CD4-positive, alpha-beta T cell treated with Interleukin-15 for 4 hours (primary cell): ENCODE results near the gene CDH2.

Experiments
- DNase-seq: peaks from one replicate; pipeline ENCODE4 v3.0.0-alpha.2; 2020; ENCODE audit warnings: low spot score

The CDH2 gene

DNA sequence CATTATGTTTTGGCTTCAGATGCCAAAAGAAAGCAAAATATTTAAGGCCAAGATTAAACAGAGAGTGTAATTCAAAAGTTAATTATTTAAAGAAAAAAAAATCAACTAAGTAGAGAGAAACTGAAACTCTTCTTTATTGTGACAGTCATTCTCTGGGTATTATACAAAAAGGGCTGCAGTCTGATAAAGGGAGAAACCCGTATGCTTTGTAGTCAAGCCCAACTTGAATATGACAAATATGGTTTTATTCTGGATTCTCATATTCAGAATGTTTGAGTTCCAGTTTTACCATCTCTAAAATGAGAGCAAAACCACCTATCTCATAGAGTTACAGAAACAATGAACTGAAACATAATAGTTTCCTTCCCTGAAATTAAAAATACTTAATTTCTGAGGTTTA lies 8.2 kb downstream of the CDH2 start:
- DNase-seq: no peak

GRCh38 chr18:28167835-28168349 lies 9.0 kb downstream of the CDH2 start:
- DNase-seq: no peak

DNA sequence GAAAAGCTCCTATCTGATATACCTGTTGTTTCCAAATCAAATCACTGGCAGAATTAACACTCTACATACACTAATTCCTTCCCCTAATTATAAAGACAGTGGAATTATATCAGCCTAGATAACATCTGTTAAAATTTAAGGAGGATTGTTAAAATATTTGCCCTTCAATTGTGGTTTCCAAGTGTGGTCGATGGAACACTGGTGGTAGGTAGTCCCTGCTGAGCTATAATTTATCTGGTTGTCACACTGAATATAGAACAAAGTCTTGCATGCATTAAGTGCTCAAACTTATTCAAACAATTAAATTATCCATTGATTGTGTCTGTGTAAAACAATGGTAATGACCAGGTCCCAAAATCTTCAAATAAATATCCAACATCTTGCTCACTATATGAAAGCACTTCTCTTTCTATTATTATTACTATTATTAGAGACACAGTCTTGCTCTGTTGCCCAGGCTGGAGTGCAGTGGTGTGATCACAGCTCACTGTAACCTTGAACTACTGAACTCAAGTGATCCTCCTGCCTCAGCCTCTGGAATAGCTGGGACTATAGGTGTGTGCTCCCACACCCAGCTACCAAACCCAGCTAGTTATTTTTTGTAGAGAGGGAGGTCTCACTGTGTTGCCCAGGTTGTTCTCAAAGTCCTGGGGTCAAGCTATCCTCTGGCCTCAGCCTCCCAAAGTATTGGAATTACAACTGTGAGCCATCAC lies 12.0 kb downstream of the CDH2 start:
- DNase-seq: no peak

- DNase-seq: no peak
These were observed 13.6 kb downstream of the CDH2 start for GRCh38 chr18:28163201-28163775.

- no peak for DNase-seq
These were observed 15.0 kb downstream of the CDH2 start for GRCh38 chr18:28161608-28162599.

DNA sequence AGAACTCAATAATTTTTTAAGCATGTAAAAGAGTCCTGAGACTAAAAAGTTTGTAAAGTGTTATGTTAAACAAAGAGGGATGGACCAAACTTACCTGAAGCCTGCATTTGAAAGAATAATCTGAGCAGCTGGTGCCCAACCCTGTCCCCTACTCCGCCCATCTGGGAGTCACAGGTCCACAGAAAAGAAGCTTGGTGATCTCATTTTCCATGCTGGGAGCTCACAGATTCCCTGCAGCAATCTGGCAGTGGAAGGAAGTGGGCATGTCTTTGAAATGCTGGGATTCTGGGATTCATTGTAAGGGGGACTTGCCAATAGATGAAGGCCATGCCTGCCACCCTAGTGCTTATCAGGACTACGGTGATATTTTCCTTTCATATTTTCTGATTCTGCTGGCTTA lies 17.9 kb downstream of the CDH2 start:
- no peak for DNase-seq

DNA sequence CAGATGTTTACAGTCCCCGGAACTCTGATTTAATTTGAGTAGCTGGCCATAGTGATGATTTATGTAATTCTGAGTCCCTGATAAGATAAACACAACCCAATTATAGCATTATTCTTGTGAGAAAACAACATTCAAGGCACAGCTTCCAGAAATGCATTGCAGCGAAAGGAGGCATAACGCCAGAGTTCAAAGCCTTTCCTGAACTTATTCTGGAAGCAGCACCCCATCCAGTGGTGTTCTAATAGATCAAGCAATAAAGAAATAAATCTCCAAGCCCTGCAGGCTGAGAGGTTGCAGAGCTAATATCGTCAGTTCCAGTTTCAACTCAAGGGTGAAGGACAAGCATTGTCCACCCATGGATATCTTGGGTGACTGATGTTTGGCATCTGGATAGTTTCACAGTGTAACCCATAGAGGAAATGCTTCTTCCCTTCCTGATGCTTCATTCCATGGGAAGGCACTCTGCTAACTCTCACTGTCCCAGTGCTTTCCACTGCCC lies 18.8 kb downstream of the CDH2 start:
- no peak for DNase-seq

DNA sequence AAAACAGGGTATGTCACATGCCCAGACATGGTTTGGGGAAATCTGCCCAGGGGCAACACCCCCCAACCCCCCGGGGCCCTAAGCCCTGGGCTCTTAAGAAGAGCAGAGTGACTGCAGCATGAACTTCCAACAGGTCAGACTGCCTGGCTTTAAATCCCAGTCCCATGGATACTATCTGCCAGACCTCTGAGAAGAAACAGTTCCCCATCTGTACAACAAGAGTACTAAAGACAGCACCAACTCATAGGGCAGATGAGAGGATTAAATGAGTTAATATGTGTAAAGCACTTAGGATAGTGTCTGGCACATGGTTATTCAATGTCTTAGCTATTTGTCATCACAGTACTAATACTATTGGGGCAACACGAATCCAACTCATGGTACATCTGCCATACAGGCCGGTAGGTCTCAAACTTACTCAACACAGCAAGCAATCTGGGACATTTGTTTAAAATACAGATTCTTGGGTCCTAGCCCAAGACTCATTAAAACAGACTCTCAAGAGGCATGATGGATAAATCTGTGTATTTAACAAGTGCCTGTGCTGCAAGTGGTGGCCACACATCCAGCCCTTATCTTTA lies 23.4 kb downstream of the CDH2 start:
- no peak for DNase-seq

DNA sequence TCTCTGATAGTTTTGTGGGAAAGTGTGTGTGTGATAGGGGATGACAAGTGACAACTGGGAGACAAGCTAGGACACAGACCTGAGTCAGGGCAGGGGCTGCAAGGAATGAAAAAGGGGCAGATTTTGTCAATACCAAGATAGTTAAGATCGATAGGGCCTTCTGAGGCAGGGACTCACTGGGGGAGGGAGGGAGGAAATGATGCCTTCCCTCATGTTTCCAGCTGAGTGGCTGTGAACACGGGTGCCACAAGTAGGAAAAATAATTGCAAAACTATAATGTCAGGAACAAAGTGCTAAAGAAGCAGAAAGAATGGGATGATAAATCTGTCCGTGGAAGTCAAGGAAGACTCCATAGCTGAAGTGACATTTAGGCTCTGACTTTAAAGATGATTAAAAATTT lies 24.2 kb downstream of the CDH2 start:
- DNase-seq: no peak

GRCh38 chr18:28152354-28152753 lies 24.6 kb downstream of the CDH2 start:
- DNase-seq: no peak

DNA sequence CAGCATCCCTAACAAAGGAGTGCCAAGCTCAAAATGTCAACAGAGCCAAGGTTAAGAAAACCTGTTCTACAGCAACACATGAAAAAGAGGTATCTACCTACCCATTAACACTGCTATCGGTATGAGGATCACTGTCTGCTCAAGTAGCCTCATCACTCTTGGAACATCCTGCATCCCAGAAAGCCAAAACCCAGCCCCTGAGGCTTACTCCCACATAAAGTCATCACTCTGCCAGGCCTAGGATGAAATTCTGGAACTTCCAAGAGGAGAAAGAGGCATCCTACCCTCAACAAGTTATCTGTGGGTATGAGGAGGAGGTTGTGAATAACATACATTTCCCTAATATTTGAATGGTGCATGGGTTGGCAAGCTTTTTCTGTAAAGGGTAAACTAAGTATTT lies 25.5 kb downstream of the CDH2 start:
- DNase-seq: no peak

DNA sequence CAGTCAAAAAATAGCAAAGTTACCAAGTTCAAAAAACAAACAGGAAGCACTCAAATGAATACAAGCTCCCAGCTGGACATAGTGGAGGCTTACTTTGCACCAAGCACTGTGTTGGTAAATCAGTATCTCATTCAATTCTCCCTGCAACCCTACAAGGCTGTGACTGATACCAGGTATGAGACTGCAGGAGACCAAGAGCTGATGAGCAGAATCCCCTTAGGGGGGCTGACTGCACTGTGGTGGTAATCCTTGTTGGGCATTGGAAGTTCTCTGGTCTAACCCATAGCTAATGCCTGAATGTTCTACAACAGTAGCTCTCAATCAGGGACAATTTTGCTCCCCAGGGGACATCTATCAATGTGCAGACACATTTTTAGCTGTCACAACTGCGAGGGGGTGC lies 26.0 kb downstream of the CDH2 start:
- no peak for DNase-seq

GRCh38 chr18:28149810-28150420 lies 27.0 kb downstream of the CDH2 start:
- DNase-seq: no peak

DNA sequence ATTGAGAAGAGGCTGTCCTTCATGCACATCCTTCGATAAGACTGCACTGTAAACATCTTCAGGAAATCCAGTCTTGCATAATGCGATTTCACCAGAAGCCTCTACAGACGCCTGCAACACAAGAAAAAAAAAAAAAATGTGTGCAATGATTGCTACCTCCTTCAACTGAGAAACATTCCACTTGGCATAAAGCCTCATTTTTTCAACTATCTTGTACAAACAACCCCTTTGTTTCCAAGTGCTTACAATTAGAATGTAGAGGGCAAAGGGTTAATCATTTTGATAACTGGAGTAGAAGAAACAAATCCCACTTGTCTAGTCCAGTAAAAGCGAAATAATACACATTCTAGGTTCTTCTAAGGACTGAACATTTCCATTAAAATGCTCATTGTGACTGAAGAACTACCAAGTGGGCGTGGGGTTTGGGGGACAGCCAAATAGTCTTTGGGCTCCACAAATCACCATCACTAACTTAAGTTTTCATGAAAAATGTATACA lies 29.2 kb downstream of the CDH2 start:
- DNase-seq: no peak

GRCh38 chr18:28143725-28144124 lies 33.2 kb downstream of the CDH2 start:
- no peak for DNase-seq

DNA sequence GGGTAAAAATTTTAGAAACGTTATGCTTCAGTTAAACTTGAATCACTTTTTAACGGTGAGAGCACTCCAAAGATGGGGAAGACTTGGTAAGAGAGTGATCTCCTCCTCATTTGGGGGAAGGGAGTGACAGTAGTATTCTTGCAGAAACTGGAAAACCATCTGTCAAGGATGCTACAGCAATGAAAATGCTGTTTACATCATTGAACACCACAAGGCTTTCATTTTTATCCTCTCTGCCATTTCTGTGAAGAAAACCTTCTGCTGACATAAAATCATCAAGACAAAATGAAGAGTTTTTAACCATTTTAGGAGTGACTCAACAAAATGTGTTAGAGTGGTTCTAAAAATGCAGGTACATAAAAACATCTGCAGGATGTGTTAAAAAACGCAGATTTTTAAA lies 38.1 kb downstream of the CDH2 start:
- no peak for DNase-seq

DNA sequence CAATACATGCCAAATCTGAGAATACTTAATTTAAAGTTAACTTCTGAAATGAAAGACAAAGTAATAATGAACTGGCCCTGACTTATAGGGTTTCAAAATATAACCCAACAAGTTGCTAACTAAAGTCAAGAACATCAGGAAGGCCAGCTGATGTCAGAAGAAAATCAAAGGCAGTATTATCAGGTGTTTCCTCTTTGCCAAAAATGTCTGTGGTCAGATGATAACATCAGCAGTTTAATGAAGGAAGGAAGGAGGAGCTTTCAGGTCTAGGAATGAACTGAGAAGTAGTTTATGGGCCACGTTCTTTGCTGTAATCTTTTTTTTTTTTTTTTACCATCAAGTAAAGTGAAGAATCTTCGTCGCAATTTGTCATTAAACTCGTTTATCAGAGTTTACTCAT lies 40.9 kb downstream of the CDH2 start:
- no peak for DNase-seq

- DNase-seq: no peak
These were observed 42.2 kb downstream of the CDH2 start for GRCh38 chr18:28134774-28135173.

GRCh38 chr18:28132084-28132483 lies 44.8 kb downstream of the CDH2 start:
- DNase-seq: no peak

GRCh38 chr18:28128659-28128980 lies 48.3 kb downstream of the CDH2 start:
- no peak for DNase-seq

GRCh38 chr18:28127763-28128658 lies 48.9 kb downstream of the CDH2 start:
- no peak for DNase-seq
